Measurements from ENCODE around the gene DLK1. TPM values are rescaled to one million over a fixed set of nuclear protein-coding genes. Genes with fewer than 3 reads are reported as not detected.

DLK1 gene
- polyA plus RNA-seq, 1 donor (not counting 4 experiments of a cell fraction or from before 2014, with no cell fraction given), result not detected

- dilution Hi-C loops (cut with MboI; ENCODE audit: extremely low pct_ligation_motif_present, low sequenced_read_pairs), result no loop called here
- Histone ChIP-seq H3K4me3 (ENCODE audit: control insufficient read depth in 2 of 3, extremely low read depth in 1 of 3, insufficient read depth in 2 of 3, low read depth in 1 of 3, low read length in 3 of 3) (no peak overlapping the region), H3K4me2 (ENCODE audit: control insufficient read depth, extremely low read depth, insufficient read depth, low read depth, low read length) (no peak overlapping the region), H3K27ac (ENCODE audit: control insufficient read depth, insufficient read depth, low read length) (no peak overlapping the region), H3K9ac (ENCODE audit: control insufficient read depth, extremely low read depth, insufficient read depth, low read length) (no peak overlapping the region), H3K9me3 (ENCODE audit: control insufficient read depth, low read depth, low read length) (no peaks in the 10 kb centered on the region), H3K4me1 (ENCODE audit: control insufficient read depth, extremely low read depth, insufficient read depth, low read length) (peaks cover 4% of the 10 kb centered on the region), H4K20me1 (ENCODE audit: control insufficient read depth, extremely low read depth, insufficient read depth, low read length) (no peaks in the 10 kb centered on the region), H3K27me3 (ENCODE audit: control insufficient read depth, extremely low read depth, insufficient read depth, low read length) (peaks cover 3% of the 10 kb centered on the region), H3K9me1 (ENCODE audit: control insufficient read depth, extremely low read depth, insufficient read depth, low read length) (no peaks in the 10 kb centered on the region), H3K36me3 (ENCODE audit: control insufficient read depth in 2 of 2, extremely low read depth in 1 of 2, insufficient read depth in 2 of 2, low read length in 2 of 2) (no peaks in the 10 kb centered on the region), H2AFZ (ENCODE audit: control insufficient read depth, low read length) (no peak overlapping the region), H3K79me2 (ENCODE audit: control insufficient read depth, insufficient read depth, low read length) (no peaks in the 10 kb centered on the region)
- DNase-seq (ENCODE audit: low read depth, low spot score), result no peak
- FAIRE-seq, result no peak
- TF ChIP-seq CTCF (optimal IDR thresholded peaks at IDR 0.05 in 1 of 3, IDR thresholded peaks at IDR 0.05 in 1 of 3, conservative IDR thresholded peaks at IDR 0.05 in 1 of 3; ENCODE audit: extremely low read depth in 1 of 3, insufficient read depth in 2 of 3, low read length in 3 of 3) (no peak), EZH2 (IDR thresholded peaks at IDR 0.05; ENCODE audit: low read length) (no peak)
Measured at GRCh38 chr14:100741966-100742365, 15.3 kb downstream of the DLK1 start.

GRCh38 chr14:100746326-100746725 lies 19.6 kb downstream of the DLK1 start:
- no peaks in the 10 kb centered on the region for H3K79me2 ChIP-seq (ENCODE audit: control insufficient read depth, insufficient read depth, low read length)
- H4K20me1 ChIP-seq (ENCODE audit: control insufficient read depth, extremely low read depth, insufficient read depth, low read length), result no peaks in the 10 kb centered on the region
- DNase-seq (ENCODE audit: low read depth, low spot score) (no peak), FAIRE-seq (no peak)
- TF ChIP-seq CTCF (optimal IDR thresholded peaks at IDR 0.05 in 1 of 3, IDR thresholded peaks at IDR 0.05 in 1 of 3, conservative IDR thresholded peaks at IDR 0.05 in 1 of 3; ENCODE audit: extremely low read depth in 1 of 3, insufficient read depth in 2 of 3, low read length in 3 of 3) (no peak), EZH2 (IDR thresholded peaks at IDR 0.05; ENCODE audit: low read length) (no peak)
- no peaks in the 10 kb centered on the region for H3K9me1 ChIP-seq (ENCODE audit: control insufficient read depth, extremely low read depth, insufficient read depth, low read length)
- H3K9me3 ChIP-seq (ENCODE audit: control insufficient read depth, low read depth, low read length), result no peaks in the 10 kb centered on the region
- no peak overlapping the region for H3K27ac ChIP-seq (ENCODE audit: control insufficient read depth, insufficient read depth, low read length)
- no peaks in the 10 kb centered on the region for H3K36me3 ChIP-seq (ENCODE audit: control insufficient read depth in 2 of 2, extremely low read depth in 1 of 2, insufficient read depth in 2 of 2, low read length in 2 of 2)
- peaks cover 9% of the 10 kb centered on the region for H3K4me1 ChIP-seq (ENCODE audit: control insufficient read depth, extremely low read depth, insufficient read depth, low read length)
- dilution Hi-C loops (cut with MboI; ENCODE audit: extremely low pct_ligation_motif_present, low sequenced_read_pairs), result no loop called here
- H2AFZ ChIP-seq (ENCODE audit: control insufficient read depth, low read length), result no peak overlapping the region
- H3K4me3 ChIP-seq (ENCODE audit: control insufficient read depth in 2 of 3, extremely low read depth in 1 of 3, insufficient read depth in 2 of 3, low read depth in 1 of 3, low read length in 3 of 3), result no peak overlapping the region
- H3K9ac ChIP-seq (ENCODE audit: control insufficient read depth, extremely low read depth, insufficient read depth, low read length), result no peak overlapping the region
- no peak overlapping the region for H3K4me2 ChIP-seq (ENCODE audit: control insufficient read depth, extremely low read depth, insufficient read depth, low read depth, low read length)
- H3K27me3 ChIP-seq (ENCODE audit: control insufficient read depth, extremely low read depth, insufficient read depth, low read length), result no peaks in the 10 kb centered on the region
